ENCODE data around the gene P2RX7.
"Not testable (repeated sequence)": the region's sequence is repeated elsewhere in the genome, so short reads cannot be mapped to it uniquely, and the experiment has no call there.

Gene P2RX7

DNA sequence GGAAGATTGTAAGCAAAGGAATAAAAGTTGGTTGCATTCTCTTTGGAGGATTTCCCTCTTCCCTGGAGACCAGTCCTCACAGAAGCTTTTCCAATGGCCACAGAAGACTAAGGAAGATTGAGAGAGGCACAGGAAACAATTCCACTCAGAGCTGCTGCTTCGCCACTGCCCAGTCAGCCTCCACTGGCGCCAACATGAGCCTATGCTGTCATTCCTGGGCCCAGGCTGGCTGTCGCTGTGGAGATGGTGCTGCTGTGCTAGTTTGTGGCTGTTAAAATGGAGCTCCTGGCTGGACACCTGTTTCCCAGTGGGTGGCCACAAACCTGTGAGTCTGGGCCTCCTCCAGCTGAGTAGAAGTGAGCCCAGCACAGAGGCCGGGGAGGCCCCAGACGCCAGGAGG lies 6.6 kb downstream of the P2RX7 start:
- no peak for DNase-seq

DNA sequence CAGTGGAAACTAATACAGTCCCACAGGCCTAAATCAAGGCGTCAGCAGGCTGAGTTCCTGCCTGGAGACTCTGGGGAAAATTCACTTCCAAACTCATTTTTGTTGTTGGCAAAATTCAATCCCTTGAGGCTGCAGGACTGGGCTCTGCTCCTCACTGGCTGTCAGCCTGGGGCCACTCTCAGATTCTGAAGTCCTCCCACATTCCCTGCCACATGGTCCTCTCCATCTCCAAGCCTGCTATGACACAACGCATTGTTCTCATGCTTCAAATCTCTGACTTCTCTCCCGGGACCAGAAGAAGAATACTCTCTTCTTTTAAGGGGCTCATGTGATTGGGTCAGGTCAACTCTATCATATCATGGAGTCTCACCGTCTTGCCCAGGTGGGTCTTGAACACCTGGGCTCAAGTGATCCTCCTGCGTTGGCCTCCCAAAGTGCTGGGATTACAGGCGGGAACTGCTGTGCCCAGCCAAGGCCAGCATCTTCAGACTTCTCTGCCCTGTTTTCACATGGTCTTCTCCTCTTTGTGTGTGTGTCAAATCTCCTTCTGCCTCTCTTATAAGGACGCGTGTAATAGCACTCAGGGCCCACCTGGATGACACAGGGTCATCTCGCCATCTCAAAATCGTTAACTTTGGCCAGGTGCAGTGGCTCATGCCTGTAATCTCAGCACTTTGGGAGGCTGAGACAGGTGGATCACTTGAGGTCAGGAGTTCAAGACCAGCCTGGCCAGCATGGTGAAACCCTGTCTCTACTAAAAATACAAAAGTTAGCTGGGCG lies 9.7 kb downstream of the P2RX7 start:
- no peak for DNase-seq

DNA sequence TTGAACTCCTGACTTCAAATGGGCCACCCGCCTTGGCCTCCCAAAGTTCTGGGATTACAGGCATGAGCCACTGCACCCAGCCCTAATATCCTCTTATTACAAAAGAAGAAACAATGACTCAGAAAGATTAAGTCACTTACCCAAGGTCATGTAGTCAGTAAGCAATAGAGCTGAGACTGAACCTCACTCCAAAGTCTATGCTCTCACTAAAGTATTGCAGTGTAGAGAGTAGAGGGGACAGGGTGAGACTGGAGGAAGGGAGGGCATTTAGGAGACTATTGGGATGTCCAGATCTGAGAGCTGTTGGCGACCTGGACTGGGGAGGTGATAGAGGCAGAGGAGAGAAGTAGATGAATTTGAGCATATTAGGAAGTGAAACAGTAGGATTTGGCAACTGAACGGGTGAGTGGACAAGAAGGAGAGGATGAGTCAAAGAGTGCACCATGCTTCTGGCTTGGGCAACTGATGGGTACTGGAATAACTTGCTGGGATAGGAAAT lies 11.8 kb downstream of the P2RX7 start:
- DNase-seq: no peak

DNA sequence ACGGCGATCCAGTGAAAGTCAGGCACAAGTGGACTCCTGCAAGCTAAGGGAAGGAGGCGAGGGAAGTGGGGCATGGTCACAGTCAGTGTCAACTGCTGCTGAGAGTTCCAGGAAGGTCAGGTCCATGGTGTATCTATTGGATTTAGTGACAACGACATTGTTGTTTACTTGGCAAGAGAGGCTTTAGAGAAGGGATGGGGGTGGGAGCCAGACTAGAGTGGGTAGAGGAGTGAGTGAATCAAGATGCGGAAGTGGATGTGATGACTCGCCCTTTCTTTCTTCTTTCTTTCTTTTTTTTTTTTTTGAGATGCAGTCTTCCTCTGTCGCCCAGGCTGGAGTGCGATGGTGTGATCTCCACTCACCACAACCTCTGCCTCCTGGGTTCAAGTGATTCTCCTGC lies 12.5 kb downstream of the P2RX7 start:
- no peak for DNase-seq

GRCh38 chr12:121149289-121149688 lies 16.6 kb downstream of the P2RX7 start:
- not testable (repeated sequence) for DNase-seq

GRCh38 chr12:121154793-121155375 lies 22.2 kb downstream of the P2RX7 start:
- no peak for DNase-seq

DNA sequence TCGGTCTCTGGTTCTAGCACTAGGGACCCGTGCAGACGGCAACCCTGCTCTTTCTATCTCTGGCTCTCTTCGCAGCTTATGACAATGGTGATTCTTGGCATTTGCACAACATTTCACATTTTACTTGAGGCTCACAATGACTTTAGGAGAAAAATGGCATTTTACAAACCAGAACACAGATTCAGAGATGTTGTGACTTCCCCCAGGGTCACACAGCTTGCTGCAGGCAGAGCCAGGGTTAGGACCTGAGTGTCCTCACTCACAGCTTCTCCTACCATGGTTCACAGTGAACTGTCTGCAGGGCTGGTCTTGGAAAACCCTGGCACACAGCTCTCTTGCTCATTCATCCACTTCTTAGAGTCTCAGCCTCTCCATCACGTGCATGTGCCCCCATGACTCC lies 23.7 kb downstream of the P2RX7 start:
- DNase-seq: no peak

DNA sequence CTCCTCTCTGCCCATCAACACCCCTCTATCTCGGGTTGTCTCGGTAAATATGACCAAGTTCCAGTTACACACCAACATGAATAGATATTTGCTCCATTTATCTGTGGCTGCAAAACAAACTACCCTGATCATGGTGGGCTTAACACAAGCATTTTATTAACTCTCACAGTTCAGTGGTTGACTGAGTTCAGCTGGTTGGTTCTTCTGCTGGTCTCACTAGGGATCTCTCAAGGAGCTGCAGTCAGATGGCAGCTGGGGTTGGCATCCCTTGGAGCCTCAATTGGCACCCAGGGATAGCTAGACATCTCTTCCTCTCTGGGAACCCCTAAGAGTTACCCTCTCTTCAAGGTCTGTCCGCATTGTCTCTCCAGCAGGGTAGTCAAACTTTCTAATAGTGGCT lies 25.4 kb downstream of the P2RX7 start:
- no peak for DNase-seq

DNA sequence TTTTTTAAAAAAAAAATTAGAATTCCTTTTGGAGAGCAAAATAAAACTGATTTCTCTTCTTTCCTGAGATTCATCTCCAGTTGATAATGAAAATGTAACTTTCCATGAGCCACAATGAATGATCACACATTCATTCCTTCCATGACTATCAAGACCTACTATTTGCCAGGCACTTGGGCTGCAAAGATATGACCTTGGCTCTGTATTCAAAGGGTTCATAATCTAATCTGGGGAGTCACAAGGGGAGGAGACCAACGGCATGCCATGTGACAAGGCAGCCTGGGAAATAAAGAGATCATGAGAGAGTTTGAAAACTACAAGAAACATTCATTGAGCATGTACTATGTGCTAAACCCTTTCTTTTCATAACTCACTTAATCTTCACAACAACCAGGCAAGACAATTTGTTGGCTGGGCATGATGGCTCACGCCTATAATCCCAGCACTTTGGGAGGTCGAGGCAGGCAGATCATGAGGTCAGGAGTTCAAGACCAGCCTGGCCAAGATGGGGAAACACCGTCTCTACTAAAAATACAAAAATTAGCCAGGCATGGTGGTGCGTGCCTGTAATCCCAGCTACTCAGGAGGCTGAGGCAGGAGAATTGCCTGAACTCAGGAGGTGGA lies 26.2 kb downstream of the P2RX7 start:
- not testable (repeated sequence) for DNase-seq

DNA sequence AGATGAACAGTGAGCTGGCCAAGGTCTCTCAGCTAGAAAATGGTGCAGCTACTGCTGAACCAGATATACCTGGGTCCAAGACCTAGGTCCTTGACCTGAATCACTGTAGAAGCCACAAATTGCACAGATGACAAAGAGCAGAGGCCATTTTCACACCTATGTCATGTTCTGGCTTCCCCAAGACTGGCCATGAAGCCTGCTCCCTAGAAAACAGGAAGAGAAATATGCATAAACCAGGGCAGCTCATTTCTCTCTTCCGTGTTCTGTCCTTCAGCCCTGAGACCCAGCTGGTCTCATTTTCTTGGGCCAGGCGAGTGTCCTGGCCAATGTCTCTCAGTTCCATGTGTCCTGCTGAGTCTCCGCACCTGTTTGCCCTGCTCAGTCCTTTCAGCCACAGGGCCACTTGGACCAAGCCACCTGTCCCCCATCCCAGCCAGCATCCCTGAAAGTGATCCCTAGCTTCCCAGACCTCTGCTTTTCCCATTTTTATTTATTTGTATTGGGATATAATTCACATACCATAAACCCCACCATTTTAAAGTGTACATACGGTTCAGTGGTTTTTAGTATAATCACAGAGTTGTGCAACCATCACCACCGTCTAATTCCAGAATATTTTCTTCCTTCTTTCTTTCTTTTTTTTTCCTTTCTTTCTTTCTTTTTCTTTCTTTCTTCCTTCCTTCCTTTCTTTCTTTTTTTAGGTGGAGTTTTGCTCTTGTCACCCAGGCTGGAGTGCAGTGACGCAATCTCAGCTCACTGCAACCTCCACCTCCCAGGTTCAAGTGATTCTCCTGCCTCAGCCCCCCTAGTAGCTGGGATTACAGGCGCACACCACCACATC lies 27.0 kb downstream of the P2RX7 start:
- no peak for DNase-seq

- DNase-seq: no peak
Measured at GRCh38 chr12:121162384-121162783, 29.7 kb downstream of the P2RX7 start.

DNA sequence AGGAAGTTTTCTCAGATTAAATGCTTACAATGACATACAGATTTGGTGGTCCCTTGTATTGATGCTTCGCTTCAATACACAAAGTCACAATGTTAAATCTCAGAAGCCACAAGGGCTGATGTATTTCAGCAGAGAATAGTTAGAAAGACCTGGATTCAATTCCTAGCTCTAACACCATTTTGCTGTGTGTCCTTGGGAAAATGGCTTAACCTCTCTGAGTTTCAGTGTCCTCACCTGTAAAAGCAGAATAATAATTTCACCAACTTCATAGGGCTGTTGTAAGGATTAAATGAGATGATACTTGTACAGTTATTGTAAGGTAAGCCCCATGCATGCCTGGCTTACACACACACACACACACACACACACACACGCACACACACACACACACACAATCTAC lies 30.3 kb downstream of the P2RX7 start:
- DNase-seq: no peak

DNA sequence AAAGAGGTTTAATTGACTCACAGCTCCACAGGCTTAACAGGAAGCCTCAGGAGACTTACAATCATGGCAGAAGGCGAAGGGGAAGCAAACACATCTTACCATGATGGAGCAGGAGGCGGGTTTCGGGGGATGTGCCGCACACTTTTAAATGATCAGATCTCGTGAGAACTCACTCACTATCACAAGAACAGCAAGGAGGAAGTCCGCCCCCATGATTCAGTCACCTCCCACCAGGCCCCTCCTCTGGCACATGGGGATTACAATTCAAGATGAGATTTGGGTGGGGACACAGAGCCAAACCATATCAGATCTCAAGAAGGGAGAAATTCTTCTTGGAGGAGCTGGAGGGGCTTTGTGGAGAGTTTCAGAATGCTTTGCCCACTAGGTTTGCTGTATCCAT lies 32.2 kb downstream of the P2RX7 start:
- not testable (repeated sequence) for DNase-seq

DNA sequence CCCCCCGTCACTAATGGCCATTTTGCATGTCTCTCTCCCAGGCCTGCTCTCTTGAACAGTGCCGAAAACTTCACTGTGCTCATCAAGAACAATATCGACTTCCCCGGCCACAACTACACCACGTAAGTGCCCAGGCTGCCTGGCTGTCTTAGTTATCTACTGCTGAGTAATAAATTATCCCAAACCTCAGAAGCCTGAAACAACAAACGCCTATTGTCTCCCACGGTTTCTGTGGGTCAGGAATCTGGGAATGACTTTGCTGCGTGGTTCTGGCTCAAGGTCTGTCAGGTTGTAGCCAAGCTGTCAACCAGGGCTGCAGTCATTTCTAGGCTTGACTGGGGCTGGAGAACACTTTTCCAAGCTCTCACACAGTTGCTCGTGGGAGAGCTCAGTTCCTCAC lies 32.6 kb downstream of the P2RX7 start:
- DNase-seq: no peak

DNA sequence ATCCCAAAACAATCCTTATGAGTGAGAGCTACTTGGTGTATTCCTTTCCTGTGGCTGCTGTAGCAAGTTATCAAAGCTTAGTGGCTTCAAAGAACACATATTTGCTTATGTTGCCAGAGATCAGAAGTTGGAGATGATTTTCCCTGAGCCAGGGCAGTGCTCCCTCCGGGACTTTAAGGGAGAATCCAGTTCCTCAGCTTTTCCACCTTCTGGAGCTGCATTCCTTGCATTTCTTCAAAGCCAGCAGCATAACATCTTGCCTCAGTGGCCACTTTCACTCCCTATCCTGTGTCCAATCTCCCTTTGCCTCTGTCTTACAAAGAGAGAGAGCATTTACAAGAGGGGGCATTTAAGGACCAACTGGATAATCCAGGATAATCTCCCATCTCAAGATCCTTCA lies 33.7 kb downstream of the P2RX7 start:
- DNase-seq: no peak

GRCh38 chr12:121167232-121167820 lies 34.6 kb downstream of the P2RX7 start:
- no peak for DNase-seq

GRCh38 chr12:121167951-121168350 lies 35.3 kb downstream of the P2RX7 start:
- no peak for DNase-seq

DNA sequence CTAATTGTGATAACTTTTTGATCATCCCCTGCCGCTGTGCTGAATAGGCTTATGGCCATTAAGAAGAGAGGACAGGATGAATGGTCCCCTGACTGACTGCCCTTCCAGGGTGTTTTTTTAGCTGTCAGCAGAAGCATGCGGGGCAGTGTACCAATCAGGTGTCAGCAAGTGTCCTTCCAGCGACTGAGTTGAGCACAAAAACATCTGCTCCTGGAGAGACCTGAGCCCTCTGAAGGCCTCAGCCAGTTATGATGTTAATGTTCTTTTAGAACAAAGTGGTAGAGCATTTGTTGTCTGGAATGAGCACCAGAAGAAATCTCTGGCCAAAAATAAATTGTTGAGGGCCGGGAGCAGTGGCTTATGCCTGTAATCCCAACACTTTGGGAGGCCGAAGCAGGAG lies 37.5 kb downstream of the P2RX7 start:
- no peak for DNase-seq

DNA sequence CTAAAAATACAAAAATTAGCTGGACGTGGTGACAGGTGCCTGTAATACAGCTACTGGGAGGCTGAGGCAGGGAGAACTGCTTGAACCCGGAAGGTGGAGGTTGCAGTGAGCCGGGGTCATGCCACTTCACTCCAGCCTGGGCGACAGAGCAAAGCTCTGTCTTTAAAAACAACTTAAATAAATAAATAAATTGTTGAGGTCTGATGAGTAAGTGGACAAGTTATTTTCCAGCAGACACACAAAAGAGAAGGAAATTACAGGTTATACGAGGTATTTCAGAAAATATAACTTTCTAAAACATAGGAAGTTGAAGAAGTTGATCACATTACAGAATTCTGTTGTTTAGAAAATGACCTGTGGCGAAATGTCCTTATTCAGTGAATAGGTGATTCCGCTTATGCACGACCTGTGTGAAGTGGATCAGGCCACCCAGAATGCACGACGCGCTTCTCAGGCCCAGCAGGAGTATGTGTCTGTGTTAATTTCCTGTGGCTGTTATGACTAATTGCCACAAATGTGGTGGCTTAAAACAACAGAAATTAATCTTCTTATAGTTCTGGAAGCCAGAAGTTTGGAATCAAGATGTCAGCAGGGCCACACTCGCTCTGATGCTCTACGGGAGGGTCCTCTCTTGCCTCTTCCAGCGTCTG lies 38.1 kb downstream of the P2RX7 start:
- no peak for DNase-seq

GRCh38 chr12:121172145-121172544 lies 39.5 kb downstream of the P2RX7 start:
- no peak for DNase-seq

DNA sequence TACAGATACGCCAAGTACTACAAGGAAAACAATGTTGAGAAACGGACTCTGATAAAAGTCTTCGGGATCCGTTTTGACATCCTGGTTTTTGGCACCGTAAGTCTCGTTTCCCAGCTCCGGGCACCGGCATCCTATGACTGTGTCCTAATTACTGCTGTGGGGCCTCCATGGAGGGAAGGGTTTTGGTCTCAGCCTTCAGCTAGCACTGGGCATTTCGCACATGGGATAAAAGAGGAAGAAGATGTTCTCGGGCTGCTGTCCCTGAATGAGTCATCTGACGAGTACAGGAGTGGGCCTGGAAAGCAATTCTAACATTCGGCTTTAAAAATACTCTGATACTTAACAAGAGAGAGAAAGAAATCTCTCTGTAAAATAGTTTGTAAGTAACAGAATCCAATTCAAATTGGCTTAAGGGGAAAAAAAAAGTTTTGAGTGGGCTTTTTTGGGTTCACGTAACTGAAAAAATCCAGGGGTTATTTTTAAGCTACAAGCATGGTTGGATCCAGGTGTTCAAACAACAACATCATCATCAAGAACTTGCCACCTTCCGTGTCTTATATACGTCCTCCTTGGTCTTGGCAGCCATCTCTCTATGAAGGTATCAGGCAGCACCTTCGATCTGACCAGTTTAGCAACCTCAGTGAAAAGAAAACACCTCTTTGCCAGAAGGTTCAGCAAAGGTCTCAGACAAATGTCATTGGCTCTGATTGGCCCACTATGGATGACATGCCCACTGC lies 42.9 kb downstream of the P2RX7 start:
- DNase-seq: no peak

All from NCI-H526 treated with DMSO at 0.1 percent for 48 hours (cell line).